HG03045 (cell line): Measurements from ENCODE around the gene PCDHGA7.
A peak's percentile ranks its signal among the peaks of the same experiment; 100 is the strongest.
"Not testable (repeated sequence)": the region's sequence is repeated elsewhere in the genome, so short reads cannot be mapped to it uniquely, and the experiment has no call there.

ENCODE experiments used
- ATAC-seq: cut with Tn5 transposase; IDR thresholded peaks from one replicate; pipeline ENCODE4 v1.9.1; 2021; ENCODE audit warnings: mild to moderate bottlenecking, moderate library complexity; ENCODE audit not compliant: unreplicated experiment

PCDHGA7 gene

GRCh38 chr5:141422742-141423291, 40.3 kb downstream of the PCDHGA7 start:
- no peak for ATAC-seq

DNA sequence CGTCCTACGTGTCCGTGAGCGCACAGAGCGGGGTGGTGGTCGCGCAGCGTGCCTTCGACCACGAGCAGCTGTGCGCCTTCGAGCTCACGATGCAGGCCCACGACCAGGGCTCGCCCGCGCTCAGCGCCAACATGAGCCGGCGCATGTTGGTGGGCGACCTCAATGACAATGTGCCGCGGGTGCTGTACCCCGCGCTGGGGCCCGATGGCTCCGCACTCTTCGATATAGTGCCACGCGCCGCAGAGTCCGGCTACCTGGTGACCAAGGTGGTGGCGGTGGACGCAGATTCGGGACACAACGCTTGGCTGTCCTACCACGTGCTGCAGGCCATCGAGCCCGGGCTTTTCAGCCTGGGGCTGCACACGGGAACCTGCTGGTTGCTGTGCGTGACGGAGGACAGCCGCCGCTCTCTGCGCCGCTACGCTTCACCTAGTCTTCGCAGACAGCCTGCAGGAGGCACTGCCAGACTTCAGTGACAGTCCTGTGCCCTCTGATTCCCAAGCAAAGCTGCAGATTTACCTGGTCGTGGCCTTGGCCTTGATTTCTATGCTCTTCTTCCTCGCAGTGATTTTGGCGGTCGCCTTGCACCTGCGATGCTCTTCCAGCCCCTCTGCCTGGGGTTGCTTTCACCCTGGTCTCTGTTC, 45.4 kb downstream of the PCDHGA7 start:
- ATAC-seq, result no peak

- peak; percentile 73 for ATAC-seq
These were observed 48.0 kb downstream of the PCDHGA7 start, which contains the start of gene PCDHGA12 for GRCh38 chr5:141430332-141431113. Gene PCDHGA12 (plus strand): TSS chr5:141430507. CDS start chr5:141430760, 253 bp downstream.

DNA sequence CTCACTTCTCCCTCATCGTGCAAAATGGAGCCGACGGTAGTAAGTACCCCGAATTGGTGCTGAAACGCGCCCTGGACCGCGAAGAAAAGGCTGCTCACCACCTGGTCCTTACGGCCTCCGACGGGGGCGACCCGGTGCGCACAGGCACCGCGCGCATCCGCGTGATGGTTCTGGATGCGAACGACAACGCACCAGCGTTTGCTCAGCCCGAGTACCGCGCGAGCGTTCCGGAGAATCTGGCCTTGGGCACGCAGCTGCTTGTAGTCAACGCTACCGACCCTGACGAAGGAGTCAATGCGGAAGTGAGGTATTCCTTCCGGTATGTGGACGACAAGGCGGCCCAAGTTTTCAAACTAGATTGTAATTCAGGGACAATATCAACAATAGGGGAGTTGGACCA, 48.7 kb downstream of the PCDHGA7 start:
- no peak for ATAC-seq

- not testable (repeated sequence) for ATAC-seq
These were observed 49.8 kb downstream of the PCDHGA7 start for GRCh38 chr5:141432308-141432707.

DNA sequence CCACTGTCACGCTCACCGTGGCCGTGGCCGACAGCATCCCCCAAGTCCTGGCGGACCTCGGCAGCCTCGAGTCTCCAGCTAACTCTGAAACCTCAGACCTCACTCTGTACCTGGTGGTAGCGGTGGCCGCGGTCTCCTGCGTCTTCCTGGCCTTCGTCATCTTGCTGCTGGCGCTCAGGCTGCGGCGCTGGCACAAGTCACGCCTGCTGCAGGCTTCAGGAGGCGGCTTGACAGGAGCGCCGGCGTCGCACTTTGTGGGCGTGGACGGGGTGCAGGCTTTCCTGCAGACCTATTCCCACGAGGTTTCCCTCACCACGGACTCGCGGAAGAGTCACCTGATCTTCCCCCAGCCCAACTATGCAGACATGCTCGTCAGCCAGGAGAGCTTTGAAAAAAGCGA, 50.2 kb downstream of the PCDHGA7 start:
- not testable (repeated sequence) for ATAC-seq

DNA sequence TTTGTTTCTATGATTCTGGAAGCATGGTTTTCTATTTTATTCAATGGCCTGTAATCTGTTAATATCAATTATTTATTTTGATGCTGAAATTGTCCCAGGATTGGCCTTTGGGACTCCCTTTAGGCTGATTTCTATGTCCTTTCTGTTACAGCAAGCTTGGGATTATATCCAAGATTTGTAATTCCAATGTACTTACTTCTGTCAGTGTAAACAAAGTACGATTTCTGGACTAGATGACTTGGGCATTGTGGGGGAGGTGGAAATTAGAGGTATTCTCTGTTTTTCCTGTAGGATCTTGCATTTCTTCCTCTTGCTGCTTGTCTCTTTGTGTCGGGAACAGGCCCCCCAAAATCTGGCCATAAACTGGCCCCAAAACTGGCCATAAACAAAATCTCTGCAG, 51.5 kb downstream of the PCDHGA7 start:
- ATAC-seq, result no peak
